Panc1 (cell line): ENCODE measurements around the gene ANKRD13D.

Experiments used
- POLR2AphosphoS5 ChIP-seq: IDR thresholded peaks from 2 replicates; pipeline ENCODE4 v1.6.1; 2012; ENCODE audit warnings: mild to moderate bottlenecking, low read depth, low read length, moderate library complexity
- TF ChIP-seq, protein P1 (sequence below): fragments of 450-650 bp; IDR thresholded peaks from 2 replicates; pipeline ENCODE4 v1.5.1; 2017; ENCODE audit warnings: mild to moderate bottlenecking

GRCh38 chr11:67345247-67345919, 56.3 kb downstream of the ANKRD13D start:
- TF ChIP-seq, protein P1, sequence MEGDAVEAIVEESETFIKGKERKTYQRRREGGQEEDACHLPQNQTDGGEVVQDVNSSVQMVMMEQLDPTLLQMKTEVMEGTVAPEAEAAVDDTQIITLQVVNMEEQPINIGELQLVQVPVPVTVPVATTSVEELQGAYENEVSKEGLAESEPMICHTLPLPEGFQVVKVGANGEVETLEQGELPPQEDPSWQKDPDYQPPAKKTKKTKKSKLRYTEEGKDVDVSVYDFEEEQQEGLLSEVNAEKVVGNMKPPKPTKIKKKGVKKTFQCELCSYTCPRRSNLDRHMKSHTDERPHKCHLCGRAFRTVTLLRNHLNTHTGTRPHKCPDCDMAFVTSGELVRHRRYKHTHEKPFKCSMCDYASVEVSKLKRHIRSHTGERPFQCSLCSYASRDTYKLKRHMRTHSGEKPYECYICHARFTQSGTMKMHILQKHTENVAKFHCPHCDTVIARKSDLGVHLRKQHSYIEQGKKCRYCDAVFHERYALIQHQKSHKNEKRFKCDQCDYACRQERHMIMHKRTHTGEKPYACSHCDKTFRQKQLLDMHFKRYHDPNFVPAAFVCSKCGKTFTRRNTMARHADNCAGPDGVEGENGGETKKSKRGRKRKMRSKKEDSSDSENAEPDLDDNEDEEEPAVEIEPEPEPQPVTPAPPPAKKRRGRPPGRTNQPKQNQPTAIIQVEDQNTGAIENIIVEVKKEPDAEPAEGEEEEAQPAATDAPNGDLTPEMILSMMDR, result no peak
- no peak for TF ChIP-seq POLR2AphosphoS5
